ENCODE results near the gene ZC3H4. TPM values are rescaled to one million over a fixed set of nuclear protein-coding genes. Genes with fewer than 3 reads are reported as not detected.

The ZC3H4 gene
- total RNA-seq, 1 donor from 2014 or later = 89.1 TPM

DNA sequence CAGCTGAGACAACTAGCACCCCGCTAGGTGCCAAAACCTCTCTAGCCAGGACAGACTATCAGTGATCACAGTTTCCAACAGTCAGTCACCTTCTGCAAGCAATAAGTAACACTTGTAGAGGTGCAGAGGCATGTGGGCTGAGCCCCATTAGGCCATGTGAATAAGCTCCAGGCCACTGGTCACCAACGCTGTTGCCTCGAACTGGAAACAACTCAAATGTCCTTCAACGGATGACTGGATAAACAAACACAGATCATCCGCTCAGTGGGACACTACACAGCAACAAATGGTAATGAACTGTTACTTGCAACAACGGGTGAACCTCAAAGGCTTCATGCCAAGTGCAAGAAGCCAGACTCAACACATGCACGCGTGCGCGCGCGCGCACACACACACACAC, 37.6 kb downstream of the ZC3H4 start:
- CTCF ChIA-PET = interaction anchor here (0.6 kb wide), 1 partner anchor 50 kb away, joined by 3 read pairs; no protein-coding TSS in a partner anchor

DNA sequence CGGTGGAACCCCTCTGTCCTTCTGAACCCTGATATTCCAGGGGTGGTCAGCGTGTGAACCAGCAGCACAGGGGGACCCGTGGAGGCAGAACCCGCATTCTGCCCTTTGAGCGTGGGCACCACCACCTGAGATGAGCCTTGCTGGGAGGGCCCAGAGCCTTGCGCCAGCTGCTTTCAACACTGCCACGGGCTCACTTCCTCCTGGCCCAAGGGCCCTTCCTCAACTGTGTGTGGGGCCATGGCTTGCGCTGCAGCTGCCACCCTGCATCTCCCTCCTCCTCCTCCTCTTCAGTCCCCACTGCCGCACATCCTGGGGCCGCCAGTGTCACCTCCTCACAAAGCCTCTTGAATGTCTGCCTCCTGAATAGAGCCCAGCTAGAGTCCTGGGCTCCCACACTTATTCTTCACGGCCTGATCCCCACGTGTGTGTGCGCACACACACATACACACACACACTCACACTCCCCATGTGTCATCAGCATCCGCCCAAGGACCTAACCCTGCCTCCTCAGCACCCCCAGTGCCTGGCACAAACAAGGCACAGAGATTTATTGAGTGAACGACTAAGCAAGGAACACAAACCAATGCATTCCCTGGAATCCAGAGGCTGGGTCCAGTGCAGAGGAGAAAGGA, 38.3 kb downstream of the ZC3H4 start:
- Mint-ChIP-seq H3K27me3 (no peaks in the 10 kb centered on the region), H3K36me3 (ENCODE audit: low read depth) (peaks cover 69% of the 10 kb centered on the region), H3K27ac (no peak overlapping the region), H3K4me3 (no peak overlapping the region), H3K4me1 (peaks cover 4% of the 10 kb centered on the region), H3K9me3 (no peaks in the 10 kb centered on the region)
- TF ChIP-seq, protein P1, sequence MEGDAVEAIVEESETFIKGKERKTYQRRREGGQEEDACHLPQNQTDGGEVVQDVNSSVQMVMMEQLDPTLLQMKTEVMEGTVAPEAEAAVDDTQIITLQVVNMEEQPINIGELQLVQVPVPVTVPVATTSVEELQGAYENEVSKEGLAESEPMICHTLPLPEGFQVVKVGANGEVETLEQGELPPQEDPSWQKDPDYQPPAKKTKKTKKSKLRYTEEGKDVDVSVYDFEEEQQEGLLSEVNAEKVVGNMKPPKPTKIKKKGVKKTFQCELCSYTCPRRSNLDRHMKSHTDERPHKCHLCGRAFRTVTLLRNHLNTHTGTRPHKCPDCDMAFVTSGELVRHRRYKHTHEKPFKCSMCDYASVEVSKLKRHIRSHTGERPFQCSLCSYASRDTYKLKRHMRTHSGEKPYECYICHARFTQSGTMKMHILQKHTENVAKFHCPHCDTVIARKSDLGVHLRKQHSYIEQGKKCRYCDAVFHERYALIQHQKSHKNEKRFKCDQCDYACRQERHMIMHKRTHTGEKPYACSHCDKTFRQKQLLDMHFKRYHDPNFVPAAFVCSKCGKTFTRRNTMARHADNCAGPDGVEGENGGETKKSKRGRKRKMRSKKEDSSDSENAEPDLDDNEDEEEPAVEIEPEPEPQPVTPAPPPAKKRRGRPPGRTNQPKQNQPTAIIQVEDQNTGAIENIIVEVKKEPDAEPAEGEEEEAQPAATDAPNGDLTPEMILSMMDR (IDR thresholded peaks at IDR 0.05) = no peak
- ChIA-PET POLR2A (no interaction called here), CTCF (interaction anchor here (0.6 kb wide), 1 partner anchor 50 kb away, joined by 3 read pairs; no protein-coding TSS in a partner anchor)
- ATAC-seq (ENCODE audit: low read depth) (no peak), DNase-seq (no peak)
- intact Hi-C loops (cut with micrococcal nuclease) = loop anchor here (5.0 kb wide), 2 partner anchors 37 to 38 kb away; partner anchors contain the start of gene ZC3H4

More for the DNA sequence above, 37.6 kb downstream of the ZC3H4 start:
- intact Hi-C loops (cut with micrococcal nuclease) = loop anchor here (5.0 kb wide), 2 partner anchors 36 to 39 kb away; partner anchors contain the start of gene ZC3H4
- no peaks in the 10 kb centered on the region for H3K9me3 Mint-ChIP-seq
- no peak overlapping the region for H3K4me3 Mint-ChIP-seq
- DNase-seq (no peak), ATAC-seq (ENCODE audit: low read depth) (no peak)
- POLR2A ChIA-PET = no interaction called here
- no peaks in the 10 kb centered on the region for H3K27me3 Mint-ChIP-seq
- H3K4me1 Mint-ChIP-seq = peaks cover 4% of the 10 kb centered on the region
- H3K36me3 Mint-ChIP-seq (ENCODE audit: low read depth) = peaks cover 69% of the 10 kb centered on the region
- TF ChIP-seq, protein P1 (IDR thresholded peaks at IDR 0.05) = no peak
- H3K27ac Mint-ChIP-seq = no peak overlapping the region

DNA sequence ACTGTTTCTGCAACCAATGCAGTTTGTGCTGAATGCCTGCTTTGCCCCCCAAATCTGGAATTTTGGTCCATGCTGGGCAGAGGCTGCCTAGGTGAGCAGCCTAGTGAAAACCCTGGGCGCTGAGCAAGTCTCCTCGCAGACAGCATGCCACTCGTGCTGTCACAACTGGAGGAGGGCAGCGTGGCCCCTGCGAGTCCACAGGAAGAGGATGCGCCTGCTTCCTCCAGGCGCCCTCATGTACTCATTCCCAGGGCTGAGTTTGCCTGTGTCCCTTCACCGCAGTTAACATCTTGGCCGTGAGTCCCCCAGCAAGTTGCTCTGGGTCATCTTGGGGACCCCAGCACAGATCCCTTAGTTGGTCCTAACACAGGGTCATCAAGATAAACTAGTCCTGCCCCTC, 39.0 kb downstream of the ZC3H4 start:
- CTCF ChIA-PET = interaction anchor here (1.4 kb wide), 1 partner anchor 51 kb away, joined by 3 read pairs; no protein-coding TSS in a partner anchor
- no peak for ATAC-seq (ENCODE audit: low read depth)
- intact Hi-C loops (cut with micrococcal nuclease) = loop anchor here (5.0 kb wide), 2 partner anchors 37 to 38 kb away; partner anchors contain the start of gene ZC3H4

DNA sequence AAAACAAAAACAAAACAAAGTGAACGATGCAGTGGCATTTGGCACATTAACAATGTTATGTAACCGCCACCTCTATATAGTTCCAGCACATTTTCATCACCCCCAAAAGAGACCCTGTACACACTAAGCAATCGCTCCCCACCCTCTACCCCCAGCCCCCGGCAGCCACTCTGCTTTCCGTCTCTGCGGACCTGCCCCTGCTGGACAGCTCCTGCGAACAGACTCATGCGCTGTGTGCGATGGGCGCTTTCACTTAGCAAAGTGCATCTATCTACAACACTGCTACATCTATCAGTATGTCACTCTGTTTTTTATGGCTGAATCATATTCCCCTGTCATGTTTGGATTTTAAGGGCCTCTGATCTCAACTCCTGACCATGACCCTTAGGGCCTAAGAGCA, 40.0 kb downstream of the ZC3H4 start:
- DNase-seq = no peak
- H3K36me3 Mint-ChIP-seq (ENCODE audit: low read depth) = peaks cover 81% of the 10 kb centered on the region
- no peaks in the 10 kb centered on the region for H3K27me3 Mint-ChIP-seq
- POLR2A ChIA-PET = interaction anchor here (0.6 kb wide), 1 partner anchor 9 kb away, joined by 14 read pairs; no protein-coding TSS in a partner anchor
- no peak overlapping the region for H3K27ac Mint-ChIP-seq
- CTCF ChIA-PET = interaction anchor here (1.4 kb wide), 1 partner anchor 52 kb away, joined by 3 read pairs; no protein-coding TSS in a partner anchor
- no peak for ATAC-seq (ENCODE audit: low read depth)
- no peak overlapping the region for H3K4me3 Mint-ChIP-seq
- intact Hi-C loops (cut with micrococcal nuclease) = no loop called here
- peaks cover 4% of the 10 kb centered on the region for H3K4me1 Mint-ChIP-seq
- TF ChIP-seq, protein P1 (IDR thresholded peaks at IDR 0.05) = no peak
- no peaks in the 10 kb centered on the region for H3K9me3 Mint-ChIP-seq

More for the DNA sequence above, 39.0 kb downstream of the ZC3H4 start:
- TF ChIP-seq, protein P1 (IDR thresholded peaks at IDR 0.05) = no peak
- Mint-ChIP-seq H3K4me1 (peaks cover 4% of the 10 kb centered on the region), H3K9me3 (no peaks in the 10 kb centered on the region), H3K36me3 (ENCODE audit: low read depth) (peaks cover 74% of the 10 kb centered on the region), H3K27ac (no peak overlapping the region), H3K4me3 (no peak overlapping the region), H3K27me3 (no peaks in the 10 kb centered on the region)
- DNase-seq = no peak
- POLR2A ChIA-PET = no interaction called here

DNA sequence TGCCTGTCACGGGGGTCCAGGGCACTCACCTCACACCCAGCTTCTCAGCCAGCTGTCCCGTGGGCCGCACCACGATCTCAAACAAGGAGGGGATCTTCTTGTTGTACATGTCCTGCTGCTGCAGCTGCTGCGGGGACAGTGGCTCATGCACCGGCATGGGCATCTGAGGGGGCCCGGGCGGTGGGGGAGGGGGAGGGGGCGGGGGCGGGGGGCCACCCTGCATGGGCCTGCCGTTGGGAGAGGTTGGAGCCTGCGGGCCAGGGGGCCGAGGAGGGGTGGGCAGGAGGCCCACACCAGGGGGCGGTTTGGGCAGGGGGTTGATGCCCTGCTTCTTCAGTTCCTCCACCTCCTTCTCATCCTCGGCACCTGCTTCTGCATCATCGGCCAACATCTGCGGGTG, 41.3 kb downstream of the ZC3H4 start:
- intact Hi-C loops (cut with micrococcal nuclease) = no loop called here
- no peak overlapping the region for H3K4me3 Mint-ChIP-seq
- H3K4me1 Mint-ChIP-seq = peaks cover 4% of the 10 kb centered on the region
- TF ChIP-seq, protein P1 (IDR thresholded peaks at IDR 0.05) = no peak
- DNase-seq = no peak
- no peaks in the 10 kb centered on the region for H3K9me3 Mint-ChIP-seq
- POLR2A ChIA-PET = no interaction called here
- H3K27me3 Mint-ChIP-seq = no peaks in the 10 kb centered on the region
- no peak for ATAC-seq (ENCODE audit: low read depth)
- no peak overlapping the region for H3K27ac Mint-ChIP-seq
- H3K36me3 Mint-ChIP-seq (ENCODE audit: low read depth) = peaks cover 86% of the 10 kb centered on the region
- CTCF ChIA-PET = no interaction called here
